Gastrocnemius medialis (tissue), 4 donors: ENCODE measurements around the gene LYRM2. TPM values are rescaled to one million over a fixed set of nuclear protein-coding genes. Genes with fewer than 3 reads are reported as not detected.

Experiments used
- ATAC-seq, 2 donors: fragments of 150-250 bp; one replicate each; pipeline ENCODE4 v1.9.1; 2016
- DNase-seq, 2 donors: peaks; one replicate each; pipeline ENCODE4 v3.0.0-alpha.2; 2019
- H3K27ac ChIP-seq, 4 donors: fragments of 200-600 bp; sonication (generic); 1 replicate in 1 of 4; 2 replicates in 3 of 4; pipeline ENCODE4 v1.5.1; 2016 to 2018; ENCODE audit warnings: mild to moderate bottlenecking in 2 of 4, moderate library complexity in 1 of 4
- H3K27me3 ChIP-seq, 3 donors: fragments of 200-600 bp; sonication (generic) in 2 of 3; 1 replicate in 1 of 3; 2 replicates in 2 of 3; pipeline versions ENCODE4 v1.5.1 to v1.6.0; 2016 to 2019; ENCODE audit warnings: mild to moderate bottlenecking in 1 of 3, moderate library complexity in 1 of 3
- H3K36me3 ChIP-seq, 2 donors: fragments of 200-600 bp; sonication (generic) in 1 of 2; one replicate each; pipeline ENCODE4 v1.5.1; 2017 to 2018
- H3K4me1 ChIP-seq, 2 donors: fragments of 200-600 bp; sonication (generic) in 1 of 2; one replicate each; pipeline ENCODE4 v1.5.1; 2016 to 2017; ENCODE audit warnings: mild to moderate bottlenecking in 2 of 2
- H3K4me3 ChIP-seq, 4 donors: fragments of 200-600 bp; sonication (generic) in 3 of 4; 1 replicate in 1 of 4; 2 replicates in 3 of 4; pipeline ENCODE4 v1.5.1; 2016 to 2019; ENCODE audit warnings: mild to moderate bottlenecking in 2 of 4
- H3K9me3 ChIP-seq, 3 donors: fragments of 200-600 bp; sonication (generic) in 2 of 3; 1 replicate in 1 of 3; 2 replicates in 2 of 3; pipeline ENCODE4 v1.5.1; 2016 to 2019
- CTCF ChIP-seq, 5 experiments: fragments of 450-650 bp in 3 of 5; fragments of 200-600 bp in 2 of 5; sonication (generic) in 2 of 5; IDR thresholded peaks in 4 of 5; conservative IDR thresholded peaks in 1 of 5; 1 replicate in 4 of 5; 2 replicates in 1 of 5; pipeline ENCODE4 v1.5.1; 2016 to 2019; ENCODE audit warnings: antibody characterized with exemption in 5 of 5, mild to moderate bottlenecking in 3 of 5, moderate library complexity in 3 of 5
- POLR2A ChIP-seq, 2 donors: fragments of 450-650 bp; IDR thresholded peaks; one replicate each; pipeline ENCODE4 v1.6.1; 2017; ENCODE audit warnings: antibody characterized with exemption in 2 of 2, mild to moderate bottlenecking in 2 of 2, moderate library complexity in 2 of 2
- in situ Hi-C, 4 donors: fragments of 200-750 bp; cut with MboI; loops; one replicate each; pipeline versions ENCODE4 v1.15.0 to v1.8.0; 2017; ENCODE audit warnings: low sequenced_read_pairs in 4 of 4
- intact Hi-C: fragments of 100-400 bp; cut with DNase I; formaldehyde crosslinking; loops from one replicate; pipeline ENCODE4 v1.15.1; 2023; ENCODE audit warnings: low total_unique reads
- total RNA-seq, 4 donors: library from RNA; depleted of rRNA; stranded (reverse); fragments of >200 nt; gene quantifications; one replicate each; pipeline versions ENCODE4 v1.1.0 to v1.2.3, GENCODE V29; 2016

Gene LYRM2
- total RNA-seq, result 10 to 100 TPM; 15.8 to 40.2 (median 23.3) TPM

GRCh38 chr6:89638320-89639195, at the start of gene LYRM2:
Gene LYRM2, minus strand, starts transcription at chr6:89638747. Its CDS starts 31 bp downstream, at chr6:89638716.
- H3K4me1 ChIP-seq, result peaks cover 14% of the 10 kb centered on the region in 2 donors
- peak; percentile 90 to 91 for TF ChIP-seq POLR2A (IDR thresholded peaks at IDR 0.05)
- TF ChIP-seq CTCF (IDR thresholded peaks at IDR 0.05 in 4 of 5, conservative IDR thresholded peaks at IDR 0.05 in 1 of 5), result peak in 4 of 5 experiments; percentile 5 to 27 (median 19)
- no peaks in the 10 kb centered on the region for H3K27me3 ChIP-seq
- peak; percentile 97 to 98 for ATAC-seq
- H3K4me3 ChIP-seq, result peak within 1 kb of the TSS; percentile 76 to 88 (median 85)
- H3K36me3 ChIP-seq, result peaks cover 0 to 15% of the 10 kb centered on the region in 2 donors
- in situ Hi-C loops (loop anchor here in 3 of 4 donors (25.0 kb wide), 2 partner anchors 651 to 676 kb away; partner anchors contain the start of gene RNGTT (in 2 of the 3)), intact Hi-C loops (loop anchor here (2.0 to 10.0 kb wide), 3 partner anchors 180 to 654 kb away; partner anchors contain the start of genes MDN1 and PNRC1)
- H3K27ac ChIP-seq, result peak within 1 kb of the TSS; percentile 90 to 98 (median 95)
- DNase-seq, result peak; percentile 93 to 94
- H3K9me3 ChIP-seq, result no peaks in the 10 kb centered on the region

- TF ChIP-seq CTCF (IDR thresholded peaks at IDR 0.05 in 4 of 5, conservative IDR thresholded peaks at IDR 0.05 in 1 of 5), result no peak
- TF ChIP-seq POLR2A (IDR thresholded peaks at IDR 0.05), result no peak
- ATAC-seq (no peak), DNase-seq (no peak)
- H3K4me3 ChIP-seq, result no peak overlapping the region
- H3K36me3 ChIP-seq, result peaks cover 5 to 75% of the 10 kb centered on the region in 2 donors
- in situ Hi-C loops, result no loop called here
- H3K27ac ChIP-seq, result no peak overlapping the region
- no peaks in the 10 kb centered on the region for H3K27me3 ChIP-seq
- H3K4me1 ChIP-seq, result peaks cover 0 to 10% of the 10 kb centered on the region in 2 donors
- no peaks in the 10 kb centered on the region for H3K9me3 ChIP-seq
- intact Hi-C loops, result no loop called here
Observed at GRCh38 chr6:89688328-89688727, 49.8 kb upstream of the LYRM2 start.

- in situ Hi-C loops, result no loop called here
- H3K9me3 ChIP-seq, result no peaks in the 10 kb centered on the region
- H3K4me1 ChIP-seq, result peaks cover 6 to 20% of the 10 kb centered on the region in 2 donors
- no peak for TF ChIP-seq CTCF (IDR thresholded peaks at IDR 0.05 in 4 of 5, conservative IDR thresholded peaks at IDR 0.05 in 1 of 5)
- TF ChIP-seq POLR2A (IDR thresholded peaks at IDR 0.05), result no peak
- ATAC-seq (no peak), DNase-seq (no peak)
- peaks cover 5 to 73% of the 10 kb centered on the region in 2 donors for H3K36me3 ChIP-seq
- intact Hi-C loops, result no loop called here
- no peak overlapping the region for H3K27ac ChIP-seq
- no peak overlapping the region for H3K4me3 ChIP-seq
- H3K27me3 ChIP-seq, result no peaks in the 10 kb centered on the region
Observed at GRCh38 chr6:89685311-89685710, 46.8 kb upstream of the LYRM2 start.

GRCh38 chr6:89682991-89683390, 44.4 kb upstream of the LYRM2 start:
- Histone ChIP-seq H3K4me3 (no peak overlapping the region), H3K27ac (no peak overlapping the region), H3K4me1 (peaks cover 17 to 19% of the 10 kb centered on the region in 2 donors), H3K9me3 (no peaks in the 10 kb centered on the region), H3K36me3 (peaks cover under 1 to 81% of the 10 kb centered on the region in 2 donors), H3K27me3 (no peaks in the 10 kb centered on the region)
- ATAC-seq, result no peak
- DNase-seq, result no peak
- TF ChIP-seq POLR2A (IDR thresholded peaks at IDR 0.05) (no peak), CTCF (IDR thresholded peaks at IDR 0.05 in 4 of 5, conservative IDR thresholded peaks at IDR 0.05 in 1 of 5) (no peak)
- intact Hi-C loops, result no loop called here
- in situ Hi-C loops, result no loop called here
